H9 (cell line): Measurements from ENCODE around the gene FAM13A. TPM values are rescaled to one million over a fixed set of nuclear protein-coding genes. Genes with fewer than 3 reads are reported as not detected.

Experiments
- DNase-seq: peaks from one replicate; pipeline ENCODE4 v3.0.0-alpha.2; 2017
- H2AFZ ChIP-seq: one replicate; pipeline ENCODE4 v1.6.1; 2013; ENCODE audit warnings: mild to moderate bottlenecking, low read length, control low read depth, moderate library complexity
- H2AK5ac ChIP-seq: 2 replicates; pipeline ENCODE4 v1.6.1; 2013; ENCODE audit warnings: low read length, control low read depth, mixed read lengths; ENCODE audit not compliant: insufficient read length
- H2BK120ac ChIP-seq: one replicate; pipeline ENCODE4 v1.6.1; 2013; ENCODE audit warnings: low read depth, mild to moderate bottlenecking, low read length, control low read depth, inconsistent platforms; ENCODE audit not compliant: poor library complexity, severe bottlenecking
- H2BK12ac ChIP-seq: 2 replicates; pipeline ENCODE4 v1.6.1; 2013; ENCODE audit warnings: low read length, control low read depth, mixed read lengths, low read depth; ENCODE audit not compliant: insufficient read length
- H2BK15ac ChIP-seq: 2 replicates; pipeline ENCODE4 v1.6.1; 2013; ENCODE audit warnings: low read depth, low read length, control low read depth
- H2BK20ac ChIP-seq: one replicate; pipeline ENCODE4 v1.6.1; 2013; ENCODE audit warnings: low read depth, mild to moderate bottlenecking, low read length, control low read depth, inconsistent platforms; ENCODE audit not compliant: poor library complexity, severe bottlenecking
- H2BK5ac ChIP-seq: 2 replicates; pipeline ENCODE4 v1.6.1; 2013; ENCODE audit warnings: low read length, control low read depth, mixed read lengths; ENCODE audit not compliant: insufficient read length
- H3K14ac ChIP-seq: 2 replicates; pipeline ENCODE4 v1.6.1; 2013; ENCODE audit warnings: low read length, control low read depth; ENCODE audit not compliant: insufficient read depth
- H3K18ac ChIP-seq: 2 replicates; pipeline ENCODE4 v1.6.1; 2013; ENCODE audit warnings: low read depth, mild to moderate bottlenecking, mixed read lengths, low read length, control low read depth; ENCODE audit not compliant: insufficient read length
- H3K23ac ChIP-seq: 2 replicates; pipeline ENCODE4 v1.6.1; 2013; ENCODE audit warnings: low read length, control low read depth, mixed read lengths, low read depth; ENCODE audit not compliant: insufficient read length
- H3K23me2 ChIP-seq: 2 replicates; pipeline ENCODE4 v1.6.1; 2013; ENCODE audit warnings: low read depth, mild to moderate bottlenecking, mixed read lengths, low read length, control low read depth; ENCODE audit not compliant: insufficient read length, poor library complexity, severe bottlenecking
- H3K27ac ChIP-seq: 2 replicates; pipeline ENCODE4 v1.5.1; 2013; ENCODE audit warnings: low read length, control low read depth, mixed read lengths, low read depth; ENCODE audit not compliant: insufficient read length
- H3K27me3 ChIP-seq: 2 replicates; pipeline ENCODE4 v1.6.1; 2013; ENCODE audit warnings: low read length, control low read depth, inconsistent platforms; ENCODE audit not compliant: insufficient read depth
- H3K4ac ChIP-seq: 2 replicates; pipeline ENCODE4 v1.6.1; 2013; ENCODE audit warnings: low read depth, mild to moderate bottlenecking, control low read depth, inconsistent platforms, low read length, moderate library complexity
- H3K4me1 ChIP-seq: 2 replicates; pipeline ENCODE4 v1.6.1; 2013; ENCODE audit warnings: low read length, control low read depth, inconsistent platforms; ENCODE audit not compliant: insufficient read depth
- H3K4me2 ChIP-seq: 2 replicates; pipeline ENCODE4 v1.6.1; 2013; ENCODE audit warnings: low read length, control low read depth, mixed read lengths; ENCODE audit not compliant: insufficient read length, insufficient read depth
- H3K56ac ChIP-seq: 2 replicates; pipeline ENCODE4 v1.6.1; 2013; ENCODE audit warnings: low read depth, mild to moderate bottlenecking, mixed read lengths, low read length, control low read depth; ENCODE audit not compliant: insufficient read length
- H3K79me1 ChIP-seq: 2 replicates; pipeline ENCODE4 v1.6.1; 2013; ENCODE audit warnings: low read depth, mild to moderate bottlenecking, moderate library complexity, low read length, control low read depth, inconsistent platforms; ENCODE audit not compliant: insufficient read depth, poor library complexity, severe bottlenecking
- H3K79me2 ChIP-seq: 2 replicates; pipeline ENCODE4 v1.6.1; 2013; ENCODE audit warnings: low read length, control low read depth, inconsistent platforms; ENCODE audit not compliant: insufficient read depth
- H3K9ac ChIP-seq: 2 replicates; pipeline ENCODE4 v1.6.1; 2013; ENCODE audit warnings: low read length, control low read depth, mixed read lengths; ENCODE audit not compliant: insufficient read length; ENCODE audit errors: extremely low read depth
- H3K9me3 ChIP-seq: one replicate; pipeline ENCODE4 v1.6.1; 2013; ENCODE audit warnings: low read depth, low read length, inconsistent platforms; ENCODE audit not compliant: control insufficient read depth
- H3T11ph ChIP-seq: one replicate; pipeline ENCODE4 v1.6.1; 2013; ENCODE audit warnings: mild to moderate bottlenecking, low read length, control low read depth, inconsistent platforms
- H4K20me1 ChIP-seq: one replicate; pipeline ENCODE4 v1.6.1; 2013; ENCODE audit not compliant: control insufficient read depth, insufficient read length, insufficient read depth
- H4K5ac ChIP-seq: 2 replicates; pipeline ENCODE4 v1.6.1; 2013; ENCODE audit warnings: low read depth, mild to moderate bottlenecking, mixed read lengths, low read length, control low read depth; ENCODE audit not compliant: insufficient read length
- H4K8ac ChIP-seq: replicated peaks from 2 replicates; pipeline ENCODE4 v1.6.1; 2013; ENCODE audit warnings: low read length, control low read depth, mixed read lengths, low read depth; ENCODE audit not compliant: insufficient read length
- H4K91ac ChIP-seq: 2 replicates; pipeline ENCODE4 v1.6.1; 2013; ENCODE audit warnings: low read depth, mild to moderate bottlenecking, moderate library complexity, mixed read lengths, low read length, control low read depth; ENCODE audit not compliant: insufficient read length
- H3K27ac Mint-ChIP-seq, 3 experiments: 2 replicates in 2 of 3; 3 replicates in 1 of 3; pipeline ENCODE4 v1.8.0; 2020 to 2021; ENCODE audit warnings: mixed read lengths in 3 of 3, mild to moderate bottlenecking in 1 of 3, moderate library complexity in 1 of 3
- H3K27me3 Mint-ChIP-seq: 2 replicates; pipeline ENCODE4 v1.8.0; 2021; ENCODE audit warnings: low read depth, mild to moderate bottlenecking, moderate library complexity, mixed read lengths
- H3K36me3 Mint-ChIP-seq, 3 experiments: 2 replicates in 2 of 3; 3 replicates in 1 of 3; pipeline ENCODE4 v1.8.0; 2020 to 2021; ENCODE audit warnings: low read depth in 3 of 3, mixed read lengths in 3 of 3; ENCODE audit not compliant: insufficient read depth in 1 of 3
- H3K4me1 Mint-ChIP-seq, 2 experiments: 2 replicates each; pipeline ENCODE4 v1.8.0; 2020; ENCODE audit warnings: mixed read lengths in 2 of 2
- H3K4me3 Mint-ChIP-seq, 2 experiments: 2 replicates in 1 of 2; 3 replicates in 1 of 2; pipeline ENCODE4 v1.8.0; 2020 to 2021; ENCODE audit warnings: mild to moderate bottlenecking in 2 of 2, mixed read lengths in 2 of 2, moderate library complexity in 1 of 2
- H3K9me3 Mint-ChIP-seq, 2 experiments: 2 replicates in 1 of 2; 3 replicates in 1 of 2; pipeline ENCODE4 v1.8.0; 2020; ENCODE audit warnings: mild to moderate bottlenecking in 2 of 2, mixed read lengths in 2 of 2, moderate library complexity in 1 of 2
- WGBS: extraction: QIAGEN DNeasy Blood & Tissue Kit; methylation state at CpG from one replicate; pipeline ENCODE4 v1.1.7; 2013; ENCODE audit warnings: missing lambda C conversion rate, low lambda C conversion rate, mixed read lengths; ENCODE audit not compliant: insufficient read length; ENCODE audit errors: extremely low coverage; 5-methylcytosine and 5-hydroxymethylcytosine counted together
- total RNA-seq: library from RNA; stranded (reverse); gene quantifications from 2 replicates; pipeline ENCODE4 v1.2.1, GENCODE V29; 2021
- TF ChIP-seq, protein P1 (sequence below): fragments of 200-600 bp; sonication (generic); conservative IDR thresholded peaks from 3 replicates; pipeline ENCODE4 v1.8.0; 2021; ENCODE audit warnings: antibody characterized with exemption, mild to moderate bottlenecking

The FAM13A gene
- total RNA-seq, 1 experiment from 2014 or later, result 12.7 TPM

DNA sequence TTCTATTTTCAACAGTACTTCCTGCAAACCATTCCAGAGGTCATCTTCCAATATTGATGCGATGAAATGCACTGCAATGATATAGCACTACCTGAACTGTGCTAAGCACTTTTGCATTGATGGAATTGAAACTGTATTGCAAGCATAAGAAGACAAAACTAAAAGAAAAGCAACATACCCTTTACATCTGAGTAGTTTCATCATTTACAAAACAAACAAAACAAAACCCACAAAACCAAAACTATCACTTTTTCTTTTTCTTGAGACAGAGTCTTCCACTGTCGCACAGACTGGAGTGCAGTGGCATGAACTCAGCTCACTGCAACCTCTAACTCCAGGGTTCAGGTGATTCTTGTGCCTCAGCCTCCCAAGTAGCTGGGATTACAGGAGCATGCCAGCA, 239.2 kb downstream of the FAM13A start:
- H3K56ac ChIP-seq, result no peak overlapping the region
- no peaks in the 10 kb centered on the region for H3K9me3 ChIP-seq
- no peaks in the 10 kb centered on the region for H3K4me1 ChIP-seq
- H3K23ac ChIP-seq, result no peak overlapping the region
- H4K20me1 ChIP-seq, result no peaks in the 10 kb centered on the region
- no peaks in the 10 kb centered on the region for H3K79me1 ChIP-seq
- H3K9me3 Mint-ChIP-seq, result no peaks in the 10 kb centered on the region
- H2BK120ac ChIP-seq, result no peak overlapping the region
- no peak overlapping the region for H3K27ac Mint-ChIP-seq
- no peaks in the 10 kb centered on the region for H3K23me2 ChIP-seq
- H3K27me3 ChIP-seq, result no peaks in the 10 kb centered on the region
- H3K36me3 Mint-ChIP-seq, result no peaks in the 10 kb centered on the region
- no peaks in the 10 kb centered on the region for H3K79me2 ChIP-seq
- no CpG with 5 or more reads among the region's 2 CpGs for WGBS
- H2BK15ac ChIP-seq, result no peak overlapping the region
- H3K27ac ChIP-seq, result no peak overlapping the region
- TF ChIP-seq, protein P1, sequence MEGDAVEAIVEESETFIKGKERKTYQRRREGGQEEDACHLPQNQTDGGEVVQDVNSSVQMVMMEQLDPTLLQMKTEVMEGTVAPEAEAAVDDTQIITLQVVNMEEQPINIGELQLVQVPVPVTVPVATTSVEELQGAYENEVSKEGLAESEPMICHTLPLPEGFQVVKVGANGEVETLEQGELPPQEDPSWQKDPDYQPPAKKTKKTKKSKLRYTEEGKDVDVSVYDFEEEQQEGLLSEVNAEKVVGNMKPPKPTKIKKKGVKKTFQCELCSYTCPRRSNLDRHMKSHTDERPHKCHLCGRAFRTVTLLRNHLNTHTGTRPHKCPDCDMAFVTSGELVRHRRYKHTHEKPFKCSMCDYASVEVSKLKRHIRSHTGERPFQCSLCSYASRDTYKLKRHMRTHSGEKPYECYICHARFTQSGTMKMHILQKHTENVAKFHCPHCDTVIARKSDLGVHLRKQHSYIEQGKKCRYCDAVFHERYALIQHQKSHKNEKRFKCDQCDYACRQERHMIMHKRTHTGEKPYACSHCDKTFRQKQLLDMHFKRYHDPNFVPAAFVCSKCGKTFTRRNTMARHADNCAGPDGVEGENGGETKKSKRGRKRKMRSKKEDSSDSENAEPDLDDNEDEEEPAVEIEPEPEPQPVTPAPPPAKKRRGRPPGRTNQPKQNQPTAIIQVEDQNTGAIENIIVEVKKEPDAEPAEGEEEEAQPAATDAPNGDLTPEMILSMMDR, result no peak
- H4K91ac ChIP-seq, result no peak overlapping the region
- no peak overlapping the region for H3K18ac ChIP-seq
- H2BK12ac ChIP-seq, result no peak overlapping the region
- H2BK5ac ChIP-seq, result no peak overlapping the region
- H4K8ac ChIP-seq, result no peak overlapping the region
- no peak overlapping the region for H3K4ac ChIP-seq
- H2BK20ac ChIP-seq, result no peak overlapping the region
- H3K27me3 Mint-ChIP-seq, result no peaks in the 10 kb centered on the region
- no peak overlapping the region for H2AFZ ChIP-seq
- H3T11ph ChIP-seq, result no peak overlapping the region
- H3K4me1 Mint-ChIP-seq, result peaks cover 19 to 20% of the 10 kb centered on the region in 2 experiments
- H4K5ac ChIP-seq, result no peak overlapping the region
- H3K9ac ChIP-seq, result no peak overlapping the region
- no peak overlapping the region for H3K4me2 ChIP-seq
- no peak for DNase-seq
- no peak overlapping the region for H3K14ac ChIP-seq
- H3K4me3 Mint-ChIP-seq, result no peak overlapping the region
- no peak overlapping the region for H2AK5ac ChIP-seq
